ENCODE data around the gene SGIP1. TPM values are rescaled to one million over a fixed set of nuclear protein-coding genes. Genes with fewer than 3 reads are reported as not detected.
"Not testable (repeated sequence)": the region's sequence is repeated elsewhere in the genome, so short reads cannot be mapped to it uniquely, and the experiment has no call there.

The SGIP1 gene
- total RNA-seq, 1 donor from 2014 or later = 11.9 TPM

DNA sequence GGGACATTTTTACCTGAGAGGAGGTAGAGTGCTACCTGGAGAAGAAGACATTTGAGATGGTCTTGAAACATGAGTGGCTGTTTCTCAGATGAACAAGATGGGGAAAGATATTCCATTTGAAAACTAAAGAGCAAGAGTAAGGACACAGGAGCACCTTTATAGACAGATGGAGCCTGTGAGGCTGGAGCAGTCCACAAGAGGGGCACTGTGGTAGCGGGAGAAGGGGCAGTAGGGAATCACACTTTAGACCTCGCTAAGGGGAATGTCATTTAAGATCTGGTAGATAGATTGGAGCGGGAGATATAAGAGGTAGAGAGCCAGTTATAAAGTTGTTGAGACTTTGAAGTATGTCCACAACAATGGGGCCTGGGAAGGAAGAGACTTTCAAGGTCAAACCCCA, 241.7 kb downstream of the SGIP1 start:
- H3K36me3 Mint-ChIP-seq = peaks cover 2% of the 10 kb centered on the region
- H3K4me1 Mint-ChIP-seq = peaks cover 10% of the 10 kb centered on the region
- H3K4me3 Mint-ChIP-seq = no peak overlapping the region
- no peak overlapping the region for H3K27ac Mint-ChIP-seq
- peaks cover 4% of the 10 kb centered on the region for H3K27me3 Mint-ChIP-seq (ENCODE audit: low read depth)
- TF ChIP-seq, protein P1, sequence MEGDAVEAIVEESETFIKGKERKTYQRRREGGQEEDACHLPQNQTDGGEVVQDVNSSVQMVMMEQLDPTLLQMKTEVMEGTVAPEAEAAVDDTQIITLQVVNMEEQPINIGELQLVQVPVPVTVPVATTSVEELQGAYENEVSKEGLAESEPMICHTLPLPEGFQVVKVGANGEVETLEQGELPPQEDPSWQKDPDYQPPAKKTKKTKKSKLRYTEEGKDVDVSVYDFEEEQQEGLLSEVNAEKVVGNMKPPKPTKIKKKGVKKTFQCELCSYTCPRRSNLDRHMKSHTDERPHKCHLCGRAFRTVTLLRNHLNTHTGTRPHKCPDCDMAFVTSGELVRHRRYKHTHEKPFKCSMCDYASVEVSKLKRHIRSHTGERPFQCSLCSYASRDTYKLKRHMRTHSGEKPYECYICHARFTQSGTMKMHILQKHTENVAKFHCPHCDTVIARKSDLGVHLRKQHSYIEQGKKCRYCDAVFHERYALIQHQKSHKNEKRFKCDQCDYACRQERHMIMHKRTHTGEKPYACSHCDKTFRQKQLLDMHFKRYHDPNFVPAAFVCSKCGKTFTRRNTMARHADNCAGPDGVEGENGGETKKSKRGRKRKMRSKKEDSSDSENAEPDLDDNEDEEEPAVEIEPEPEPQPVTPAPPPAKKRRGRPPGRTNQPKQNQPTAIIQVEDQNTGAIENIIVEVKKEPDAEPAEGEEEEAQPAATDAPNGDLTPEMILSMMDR (IDR thresholded peaks at IDR 0.05; ENCODE audit: unreplicated experiment) = no peak
- no peak for DNase-seq (ENCODE audit: low spot score in 2 of 2, unreplicated experiment in 2 of 2)
- H3K9me3 Mint-ChIP-seq = peaks cover 5% of the 10 kb centered on the region

DNA sequence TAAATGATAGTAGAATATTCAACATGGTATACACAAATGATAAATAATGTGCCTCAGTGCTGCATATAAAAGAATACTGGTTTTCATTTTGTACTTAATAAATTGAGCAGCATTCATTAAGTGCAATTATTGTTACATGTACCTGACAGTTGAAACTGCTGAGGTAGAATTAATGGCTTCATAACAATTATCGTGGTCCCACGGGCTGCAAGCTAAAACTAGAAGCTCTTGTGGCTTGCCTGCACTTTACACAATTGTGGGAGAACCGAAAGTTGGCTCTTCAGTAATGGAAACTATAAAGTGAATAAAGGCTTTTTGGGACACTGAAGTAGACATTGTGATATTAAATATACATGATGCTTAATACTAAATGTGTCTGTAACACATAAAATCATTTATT, 243.9 kb downstream of the SGIP1 start:
- TF ChIP-seq, protein P1 (IDR thresholded peaks at IDR 0.05; ENCODE audit: unreplicated experiment) = no peak
- peaks cover 5% of the 10 kb centered on the region for H3K27me3 Mint-ChIP-seq (ENCODE audit: low read depth)
- DNase-seq (ENCODE audit: low spot score in 2 of 2, unreplicated experiment in 2 of 2) = no peak
- peaks cover 10% of the 10 kb centered on the region for H3K4me1 Mint-ChIP-seq
- no peak overlapping the region for H3K27ac Mint-ChIP-seq
- H3K36me3 Mint-ChIP-seq = peaks cover 2% of the 10 kb centered on the region
- H3K4me3 Mint-ChIP-seq = no peak overlapping the region
- H3K9me3 Mint-ChIP-seq = peaks cover 10% of the 10 kb centered on the region

DNA sequence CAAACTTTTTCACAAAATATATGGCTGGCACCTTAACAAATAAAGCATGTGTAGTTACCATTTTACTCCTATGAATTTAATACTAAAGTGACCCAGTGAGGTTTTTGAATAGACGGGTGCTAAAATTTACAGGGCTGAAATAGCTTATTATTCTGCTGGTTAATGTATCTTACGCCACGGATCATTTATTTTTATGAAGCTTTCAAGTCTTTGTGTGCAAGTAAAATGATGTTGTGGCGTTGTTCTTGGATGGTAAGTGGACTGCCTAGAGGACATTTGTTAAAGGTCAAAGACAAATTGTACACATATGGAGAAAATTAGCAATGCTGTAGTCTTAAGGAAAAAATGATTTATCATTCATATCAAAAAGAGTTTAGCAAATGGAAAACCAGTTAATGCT, 244.3 kb downstream of the SGIP1 start:
- no peak for DNase-seq (ENCODE audit: low spot score in 2 of 2, unreplicated experiment in 2 of 2)
- Mint-ChIP-seq H3K4me1 (peaks cover 10% of the 10 kb centered on the region), H3K27me3 (ENCODE audit: low read depth) (peaks cover 5% of the 10 kb centered on the region), H3K27ac (no peak overlapping the region), H3K4me3 (no peak overlapping the region), H3K9me3 (peaks cover 10% of the 10 kb centered on the region), H3K36me3 (peaks cover 2% of the 10 kb centered on the region)
- TF ChIP-seq, protein P1 (IDR thresholded peaks at IDR 0.05; ENCODE audit: unreplicated experiment) = no peak

DNA sequence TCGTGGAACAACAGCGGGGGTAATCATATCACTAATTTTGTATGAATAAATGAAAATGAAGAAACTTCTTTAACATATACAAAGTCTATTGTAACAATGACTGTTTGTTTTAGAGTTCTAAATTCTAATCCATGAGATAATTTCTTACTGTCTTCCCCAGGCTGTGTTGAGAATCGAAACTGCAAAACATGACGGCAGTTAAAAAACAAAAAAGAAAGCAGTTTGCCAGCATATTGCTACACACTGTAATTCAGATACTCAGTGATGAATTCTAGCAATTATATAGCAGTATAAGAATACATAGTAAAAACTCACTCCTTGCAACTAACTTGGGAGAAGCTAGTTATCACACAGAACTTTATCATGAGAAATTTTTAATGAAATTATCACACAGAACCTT, 245.0 kb downstream of the SGIP1 start:
- H3K4me1 Mint-ChIP-seq = peaks cover 10% of the 10 kb centered on the region
- peaks cover 10% of the 10 kb centered on the region for H3K9me3 Mint-ChIP-seq
- H3K27ac Mint-ChIP-seq = no peak overlapping the region

DNA sequence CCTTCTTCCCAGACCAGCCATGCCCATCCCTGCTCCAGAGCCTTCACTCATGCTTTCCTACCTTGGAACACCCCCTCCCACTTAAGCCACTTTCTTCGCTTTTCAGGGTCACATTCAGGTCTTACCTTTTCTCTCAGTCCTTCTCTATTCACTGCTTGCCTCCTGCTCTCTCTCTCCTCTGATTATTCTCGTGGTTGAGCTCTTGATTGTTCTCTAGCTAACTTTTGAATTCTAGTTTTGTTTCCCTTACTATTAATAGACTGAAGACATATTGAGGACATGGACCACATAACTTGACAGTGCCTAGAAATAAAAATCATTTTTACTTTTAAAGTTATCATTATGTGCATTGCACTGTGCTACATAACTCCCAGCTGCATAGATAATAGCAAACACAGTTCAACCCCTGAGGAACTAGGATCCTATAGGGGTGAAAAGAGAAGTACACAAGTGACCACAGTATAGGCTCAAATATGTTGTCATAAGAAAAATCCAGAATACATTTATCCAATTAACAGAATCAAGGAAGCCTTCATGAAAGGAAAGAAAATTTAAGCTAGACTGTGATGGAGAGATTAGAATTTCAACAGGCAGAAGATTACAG, 245.6 kb downstream of the SGIP1 start:
- DNase-seq (ENCODE audit: low spot score in 2 of 2, unreplicated experiment in 2 of 2) = no peak
- TF ChIP-seq, protein P1 (IDR thresholded peaks at IDR 0.05; ENCODE audit: unreplicated experiment) = no peak
- Mint-ChIP-seq H3K27ac (no peak overlapping the region), H3K4me1 (peaks cover 10% of the 10 kb centered on the region), H3K4me3 (no peak overlapping the region), H3K36me3 (peaks cover 2% of the 10 kb centered on the region), H3K9me3 (peaks cover 10% of the 10 kb centered on the region), H3K27me3 (ENCODE audit: low read depth) (peaks cover 5% of the 10 kb centered on the region)

More for the DNA sequence above, 245.0 kb downstream of the SGIP1 start:
- Mint-ChIP-seq H3K36me3 (peaks cover 2% of the 10 kb centered on the region), H3K27me3 (ENCODE audit: low read depth) (peaks cover 5% of the 10 kb centered on the region), H3K4me3 (no peak overlapping the region)
- no peak for DNase-seq (ENCODE audit: low spot score in 2 of 2, unreplicated experiment in 2 of 2)
- TF ChIP-seq, protein P1 (IDR thresholded peaks at IDR 0.05; ENCODE audit: unreplicated experiment) = no peak

DNA sequence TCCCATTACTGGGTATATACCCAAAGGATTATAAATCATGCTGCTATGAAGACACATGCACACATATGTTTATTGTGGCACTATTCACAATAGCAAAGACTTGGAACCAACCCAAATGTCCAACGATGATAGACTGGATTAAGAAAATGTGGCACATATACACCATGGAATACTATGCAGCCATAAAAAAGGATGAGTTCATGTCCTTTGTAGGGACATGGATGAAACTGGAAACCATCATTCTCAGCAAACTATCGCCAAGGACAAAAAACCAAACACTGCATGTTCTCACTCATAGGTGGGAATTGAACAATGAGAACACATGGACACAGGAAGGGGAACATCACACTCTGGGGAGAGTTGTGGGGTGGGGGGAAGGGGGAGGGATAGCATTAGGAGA, 251.8 kb downstream of the SGIP1 start:
- H3K27me3 Mint-ChIP-seq (ENCODE audit: low read depth); H3K9me3 Mint-ChIP-seq; H3K4me1 Mint-ChIP-seq; H3K4me3 Mint-ChIP-seq; H3K36me3 Mint-ChIP-seq; DNase-seq (ENCODE audit: low spot score in 2 of 2, unreplicated experiment in 2 of 2); H3K27ac Mint-ChIP-seq: not testable (repeated sequence)

Measured in mesothelial cell of epicardium (in vitro differentiated cells).